ENCODE results near the gene CSMD2. TPM values are rescaled to one million over a fixed set of nuclear protein-coding genes. Genes with fewer than 3 reads are reported as not detected.

CSMD2 gene
- total and polyA plus RNA-seq, 2 of the 8 experiments (the other 6 are each of a cell fraction or from before 2014, with no cell fraction given) = 7.0 to 14.7 TPM

- TF ChIP-seq POU5F1 (IDR thresholded peaks at IDR 0.05; ENCODE audit: low read depth, low read length) (no peak), CTBP2 (IDR thresholded peaks at IDR 0.05; ENCODE audit: borderline replicate concordance, insufficient read depth, insufficient read length, low read length) (peak; percentile 44), RAD21 (IDR thresholded peaks at IDR 0.05 in 1 of 2, conservative IDR thresholded peaks at IDR 0.05 in 1 of 2; ENCODE audit: low read depth in 2 of 2, low read length in 2 of 2) (no peak), KDM1A (IDR thresholded peaks at IDR 0.05; ENCODE audit: borderline replicate concordance, low read length) (no peak), MAFK (IDR thresholded peaks at IDR 0.05; ENCODE audit: low read depth, low read length) (no peak), JUN (IDR thresholded peaks at IDR 0.05; ENCODE audit: low read depth, low read length) (no peak), CEBPB (IDR thresholded peaks at IDR 0.05; ENCODE audit: low read depth, low read length) (no peak), SRF (IDR thresholded peaks at IDR 0.05; ENCODE audit: low read depth, low read length) (no peak), JUND (IDR thresholded peaks at IDR 0.05; ENCODE audit: low read length) (no peak), TAF7 (optimal IDR thresholded peaks at IDR 0.05; ENCODE audit: borderline replicate concordance, low read depth, low read length) (no peak), KDM4A (IDR thresholded peaks at IDR 0.05; ENCODE audit: low read depth, low read length, severe bottlenecking) (peak; percentile 34), SP2 (IDR thresholded peaks at IDR 0.05; ENCODE audit: low read length) (no peak), FOSL1 (IDR thresholded peaks at IDR 0.05; ENCODE audit: insufficient read depth, low read depth, low read length) (no peak), CHD2 (IDR thresholded peaks at IDR 0.05; ENCODE audit: low read length) (no peak), SUZ12 (IDR thresholded peaks at IDR 0.05; ENCODE audit: low read length) (0 out of 2 replicates have a peak, but pooled peaks have one; percentile 12), NRF1 (IDR thresholded peaks at IDR 0.05; ENCODE audit: low read depth, low read length) (no peak), EGR1 (IDR thresholded peaks at IDR 0.05; ENCODE audit: borderline replicate concordance, low read depth, low read length) (peak; percentile 15; the same call in 1 of the 2 replicates), SIX5 (IDR thresholded peaks at IDR 0.05; ENCODE audit: low read depth, low read length) (no peak), TBP (IDR thresholded peaks at IDR 0.05; ENCODE audit: low read depth, low read length) (no peak), E2F6 (IDR thresholded peaks at IDR 0.05) (peak; percentile 92), TCF12 (IDR thresholded peaks at IDR 0.05; ENCODE audit: low read depth, low read length) (no peak), SAP30 (IDR thresholded peaks at IDR 0.05; ENCODE audit: insufficient read depth, insufficient replicate concordance, low read length) (no peak), POLR2AphosphoS5 (IDR thresholded peaks at IDR 0.05; ENCODE audit: low read depth, low read length) (no peak; the same call in 1 of the 2 replicates)
Observed at GRCh38 chr1:34163792-34164731, 968 bp downstream of the CSMD2 start (continued).
